K562 (cell line): ENCODE measurements around the gene KLHDC2. TPM values are rescaled to one million over a fixed set of nuclear protein-coding genes. Genes with fewer than 3 reads are reported as not detected.

ENCODE experiments used
- ATF7 ChIP-seq: fragments of 450-650 bp; IDR thresholded peaks from 2 replicates; pipeline ENCODE4 v1.7.1; 2014; ENCODE audit warnings: mild to moderate bottlenecking, moderate library complexity
- CBX2 ChIP-seq: fragments of 200-600 bp; sonication (generic); IDR thresholded peaks from one replicate; pipeline ENCODE4 v1.6.1; 2012; ENCODE audit warnings: mild to moderate bottlenecking, low read length, inconsistent platforms; ENCODE audit not compliant: insufficient read depth, poor library complexity, severe bottlenecking
- CEBPB ChIP-seq: fragments of 450-650 bp; IDR thresholded peaks from 2 replicates; pipeline ENCODE4 v1.6.1; 2016; ENCODE audit warnings: missing genetic modification characterization, missing compliant biosample characterization
- NCOA2 ChIP-seq, 2 experiments: fragments of 450-650 bp; IDR thresholded peaks; 2 replicates each; pipeline ENCODE4 v1.6.1; 2018; ENCODE audit warnings: mild to moderate bottlenecking in 2 of 2, moderate library complexity in 1 of 2; ENCODE audit not compliant: partially characterized antibody in 2 of 2
- NCOA4 ChIP-seq: fragments of 450-650 bp; IDR thresholded peaks from 2 replicates; pipeline ENCODE4 v1.6.1; 2018; ENCODE audit warnings: mild to moderate bottlenecking; ENCODE audit not compliant: partially characterized antibody
- NEUROD1 ChIP-seq: fragments of 150-350 bp; IDR thresholded peaks from 2 replicates; pipeline ENCODE4 v1.6.1; 2014; ENCODE audit warnings: borderline replicate concordance, low read length, low read depth; ENCODE audit not compliant: partially characterized antibody
- RBM22 ChIP-seq: fragments of 200-400 bp; formaldehyde crosslinking; IDR thresholded peaks from 2 replicates; pipeline ENCODE4 v1.6.1; 2018; ENCODE audit warnings: low read length, low read depth; ENCODE audit not compliant: poor library complexity, severe bottlenecking
- SMARCA5 ChIP-seq: fragments of 450-650 bp; IDR thresholded peaks from 2 replicates; pipeline ENCODE4 v1.6.1; 2016
- TAF1 ChIP-seq: IDR thresholded peaks from 2 replicates; pipeline ENCODE4 v1.6.1; 2011; ENCODE audit warnings: mild to moderate bottlenecking, low read length, moderate library complexity; ENCODE audit not compliant: insufficient read depth, control insufficient read depth, severe bottlenecking; ENCODE audit errors: extremely low read depth
- TCF7 ChIP-seq: sonication (generic); IDR thresholded peaks from 2 replicates; pipeline ENCODE4 v1.6.1; 2016; ENCODE audit warnings: antibody characterized with exemption, borderline replicate concordance
- ZBTB1 ChIP-seq: sonication (generic); formaldehyde crosslinking; IDR thresholded peaks from 2 replicates; pipeline ENCODE4 v1.8.1; 2023; ENCODE audit warnings: missing genetic modification reagents, low read depth, mild to moderate bottlenecking, borderline replicate concordance
- ZC3H11A ChIP-seq: IDR thresholded peaks from 2 replicates; pipeline ENCODE4 v1.6.1; 2012; ENCODE audit warnings: low read depth, low read length, improper control_type of control experiment
- ZNF143 ChIP-seq: sonication (generic); formaldehyde crosslinking; IDR thresholded peaks from 2 replicates; pipeline ENCODE4 v1.9.0; 2022; ENCODE audit warnings: mild to moderate bottlenecking, missing genetic modification reagents
- ZNF239 ChIP-seq: fragments of 250-450 bp; sonication (Bioruptor Pico); IDR thresholded peaks from 2 replicates; pipeline ENCODE4 v1.4.0; 2020; ENCODE audit warnings: mild to moderate bottlenecking
- ZNF778 ChIP-seq: fragments of 450-650 bp; formaldehyde crosslinking; IDR thresholded peaks from 2 replicates; pipeline ENCODE4 v1.4.0; 2020; ENCODE audit warnings: mild to moderate bottlenecking, moderate library complexity
- polyA plus RNA-seq, 8 experiments: library from polyadenylated mRNA; depleted of rRNA in 4 of 8; stranded (reverse) in 5 of 8; unstranded in 3 of 8; fragments of >200 nt; fragmentation: Nextera tagmentation in 2 of 8; fragmentation: Illumina TruSeq in 1 of 8; extraction: Ambion mirVana in 2 of 8; extraction: Trizol in 1 of 8; gene quantifications; 2 replicates each; pipeline versions ENCODE4 v1.2.1 to v1.2.3, GENCODE V29; 2011 to 2014; ENCODE audit warnings: inconsistent platforms in 1 of 8, missing spikeins in 1 of 8
- total RNA-seq, 7 experiments: library from RNA; depleted of rRNA in 6 of 7; stranded (reverse); fragments of >200 nt in 6 of 7; fragmentation: Illumina TruSeq in 2 of 7; extraction: Trizol in 2 of 7; gene quantifications; 2 replicates each; pipeline versions ENCODE4 v1.2.1 to v1.2.3, GENCODE V29; 2011 to 2021; ENCODE audit warnings: low replicate concordance in 1 of 7
- TF ChIP-seq, protein P1 (sequence below): sonication (generic); formaldehyde crosslinking; IDR thresholded peaks from 2 replicates; pipeline ENCODE4 v1.8.0; 2023; ENCODE audit warnings: mild to moderate bottlenecking, missing genetic modification reagents
- TF ChIP-seq, protein P2 (sequence below): fragments of 450-650 bp; IDR thresholded peaks from 2 replicates; pipeline ENCODE4 v1.7.0; 2016; ENCODE audit warnings: borderline replicate concordance
- TF ChIP-seq, protein P3 (sequence below): IDR thresholded peaks from 2 replicates; pipeline ENCODE4 v1.6.1; 2011; ENCODE audit not compliant: insufficient read length; ENCODE audit errors: extremely low read depth
- TF ChIP-seq, protein P4 (sequence below): fragments of 450-650 bp; IDR thresholded peaks from 2 replicates; pipeline ENCODE4 v1.6.1; 2016; ENCODE audit warnings: antibody characterized with exemption

KLHDC2 gene
- total and polyA plus RNA-seq, 9 of the 15 experiments (the other 6 are each of a cell fraction or from before 2014, with no cell fraction given), result 6.3 to 41.7 (median 20.0) TPM

DNA sequence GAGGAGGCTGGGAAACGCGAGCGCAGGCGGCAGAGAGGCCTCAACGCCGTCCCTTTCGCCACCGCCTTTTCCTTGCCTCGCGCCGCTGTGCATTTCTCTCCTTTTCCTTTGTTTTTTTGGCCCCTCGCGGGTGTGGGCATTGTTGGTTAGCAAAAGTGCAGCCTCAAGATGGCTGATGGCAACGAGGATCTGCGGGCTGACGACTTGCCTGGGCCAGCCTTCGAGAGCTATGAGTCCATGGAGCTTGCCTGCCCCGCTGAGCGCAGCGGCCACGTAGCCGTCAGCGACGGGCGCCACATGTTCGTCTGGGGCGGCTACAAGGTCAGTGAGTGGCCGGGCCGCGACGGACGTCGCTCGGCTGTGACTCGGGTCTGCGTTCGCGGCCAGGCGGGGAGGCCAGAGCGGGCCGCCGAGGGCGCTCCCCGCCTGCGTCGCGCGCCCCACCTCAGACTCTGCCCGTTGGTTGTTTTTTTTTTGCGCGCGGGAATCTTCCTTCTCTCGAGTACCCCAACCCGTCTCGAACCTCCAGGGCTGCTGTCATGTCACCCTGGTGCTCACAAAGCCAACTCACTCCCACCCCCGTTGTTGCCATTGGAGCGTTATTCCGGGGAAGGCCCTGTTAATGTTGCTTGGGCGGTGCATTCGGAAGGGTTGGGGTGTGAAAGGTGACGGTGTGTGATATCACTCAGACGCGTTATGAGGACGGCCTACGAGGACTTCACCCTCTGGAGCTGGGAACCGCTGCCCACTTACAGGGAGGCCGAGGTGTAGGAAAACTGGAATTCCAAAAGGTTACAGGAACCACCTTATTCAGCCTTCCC lies 558 bp downstream of the KLHDC2 start (continued):
- TF ChIP-seq NCOA4 (no peak), ZNF239 (CRISPR knock-in tag) (no peak), NEUROD1 (no peak), CEBPB (tag) (no peak), SMARCA5 (no peak), NCOA2 (IDR thresholded peaks at IDR 0.05; ENCODE audit: partially characterized antibody in 2 of 2) (no peak), RBM22 (peak; percentile 85), ZNF143 (CRISPR knock-in tag) (peak; percentile 25; the same call in 1 of the 2 replicates), CBX2 (no peak), ZC3H11A (no peak), TAF1 (peak; percentile 25), ZNF778 (CRISPR knock-in tag) (no peak), ATF7 (no peak), ZBTB1 (0 out of 2 replicates have a peak, but pooled peaks have one; percentile 66), TCF7 (no peak)
- TF ChIP-seq, protein P1, sequence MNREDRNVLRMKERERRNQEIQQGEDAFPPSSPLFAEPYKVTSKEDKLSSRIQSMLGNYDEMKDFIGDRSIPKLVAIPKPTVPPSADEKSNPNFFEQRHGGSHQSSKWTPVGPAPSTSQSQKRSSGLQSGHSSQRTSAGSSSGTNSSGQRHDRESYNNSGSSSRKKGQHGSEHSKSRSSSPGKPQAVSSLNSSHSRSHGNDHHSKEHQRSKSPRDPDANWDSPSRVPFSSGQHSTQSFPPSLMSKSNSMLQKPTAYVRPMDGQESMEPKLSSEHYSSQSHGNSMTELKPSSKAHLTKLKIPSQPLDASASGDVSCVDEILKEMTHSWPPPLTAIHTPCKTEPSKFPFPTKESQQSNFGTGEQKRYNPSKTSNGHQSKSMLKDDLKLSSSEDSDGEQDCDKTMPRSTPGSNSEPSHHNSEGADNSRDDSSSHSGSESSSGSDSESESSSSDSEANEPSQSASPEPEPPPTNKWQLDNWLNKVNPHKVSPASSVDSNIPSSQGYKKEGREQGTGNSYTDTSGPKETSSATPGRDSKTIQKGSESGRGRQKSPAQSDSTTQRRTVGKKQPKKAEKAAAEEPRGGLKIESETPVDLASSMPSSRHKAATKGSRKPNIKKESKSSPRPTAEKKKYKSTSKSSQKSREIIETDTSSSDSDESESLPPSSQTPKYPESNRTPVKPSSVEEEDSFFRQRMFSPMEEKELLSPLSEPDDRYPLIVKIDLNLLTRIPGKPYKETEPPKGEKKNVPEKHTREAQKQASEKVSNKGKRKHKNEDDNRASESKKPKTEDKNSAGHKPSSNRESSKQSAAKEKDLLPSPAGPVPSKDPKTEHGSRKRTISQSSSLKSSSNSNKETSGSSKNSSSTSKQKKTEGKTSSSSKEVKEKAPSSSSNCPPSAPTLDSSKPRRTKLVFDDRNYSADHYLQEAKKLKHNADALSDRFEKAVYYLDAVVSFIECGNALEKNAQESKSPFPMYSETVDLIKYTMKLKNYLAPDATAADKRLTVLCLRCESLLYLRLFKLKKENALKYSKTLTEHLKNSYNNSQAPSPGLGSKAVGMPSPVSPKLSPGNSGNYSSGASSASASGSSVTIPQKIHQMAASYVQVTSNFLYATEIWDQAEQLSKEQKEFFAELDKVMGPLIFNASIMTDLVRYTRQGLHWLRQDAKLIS (CRISPR knock-in tag), result peak; percentile 75
- TF ChIP-seq, protein P2, sequence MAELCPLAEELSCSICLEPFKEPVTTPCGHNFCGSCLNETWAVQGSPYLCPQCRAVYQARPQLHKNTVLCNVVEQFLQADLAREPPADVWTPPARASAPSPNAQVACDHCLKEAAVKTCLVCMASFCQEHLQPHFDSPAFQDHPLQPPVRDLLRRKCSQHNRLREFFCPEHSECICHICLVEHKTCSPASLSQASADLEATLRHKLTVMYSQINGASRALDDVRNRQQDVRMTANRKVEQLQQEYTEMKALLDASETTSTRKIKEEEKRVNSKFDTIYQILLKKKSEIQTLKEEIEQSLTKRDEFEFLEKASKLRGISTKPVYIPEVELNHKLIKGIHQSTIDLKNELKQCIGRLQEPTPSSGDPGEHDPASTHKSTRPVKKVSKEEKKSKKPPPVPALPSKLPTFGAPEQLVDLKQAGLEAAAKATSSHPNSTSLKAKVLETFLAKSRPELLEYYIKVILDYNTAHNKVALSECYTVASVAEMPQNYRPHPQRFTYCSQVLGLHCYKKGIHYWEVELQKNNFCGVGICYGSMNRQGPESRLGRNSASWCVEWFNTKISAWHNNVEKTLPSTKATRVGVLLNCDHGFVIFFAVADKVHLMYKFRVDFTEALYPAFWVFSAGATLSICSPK, result no peak
- TF ChIP-seq, protein P3, sequence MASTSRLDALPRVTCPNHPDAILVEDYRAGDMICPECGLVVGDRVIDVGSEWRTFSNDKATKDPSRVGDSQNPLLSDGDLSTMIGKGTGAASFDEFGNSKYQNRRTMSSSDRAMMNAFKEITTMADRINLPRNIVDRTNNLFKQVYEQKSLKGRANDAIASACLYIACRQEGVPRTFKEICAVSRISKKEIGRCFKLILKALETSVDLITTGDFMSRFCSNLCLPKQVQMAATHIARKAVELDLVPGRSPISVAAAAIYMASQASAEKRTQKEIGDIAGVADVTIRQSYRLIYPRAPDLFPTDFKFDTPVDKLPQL, result no peak
- TF ChIP-seq, protein P4, sequence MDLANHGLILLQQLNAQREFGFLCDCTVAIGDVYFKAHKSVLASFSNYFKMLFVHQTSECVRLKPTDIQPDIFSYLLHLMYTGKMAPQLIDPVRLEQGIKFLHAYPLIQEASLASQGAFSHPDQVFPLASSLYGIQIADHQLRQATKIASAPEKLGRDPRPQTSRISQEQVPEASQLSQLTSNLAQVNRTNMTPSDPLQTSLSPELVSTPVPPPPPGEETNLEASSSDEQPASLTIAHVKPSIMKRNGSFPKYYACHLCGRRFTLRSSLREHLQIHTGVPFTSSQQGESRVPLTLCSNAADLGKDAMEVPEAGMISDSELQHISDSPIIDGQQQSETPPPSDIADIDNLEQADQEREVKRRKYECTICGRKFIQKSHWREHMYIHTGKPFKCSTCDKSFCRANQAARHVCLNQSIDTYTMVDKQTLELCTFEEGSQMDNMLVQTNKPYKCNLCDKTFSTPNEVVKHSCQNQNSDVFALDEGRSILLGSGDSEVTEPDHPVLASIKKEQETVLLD, result no peak
